Measurements from ENCODE around the gene PKNOX2.
A peak's percentile ranks its signal among the peaks of the same experiment; 100 is the strongest.

Gene PKNOX2

GRCh38 chr11:125390946-125391345, 226.4 kb downstream of the PKNOX2 start:
- DNase-seq = no peak

DNA sequence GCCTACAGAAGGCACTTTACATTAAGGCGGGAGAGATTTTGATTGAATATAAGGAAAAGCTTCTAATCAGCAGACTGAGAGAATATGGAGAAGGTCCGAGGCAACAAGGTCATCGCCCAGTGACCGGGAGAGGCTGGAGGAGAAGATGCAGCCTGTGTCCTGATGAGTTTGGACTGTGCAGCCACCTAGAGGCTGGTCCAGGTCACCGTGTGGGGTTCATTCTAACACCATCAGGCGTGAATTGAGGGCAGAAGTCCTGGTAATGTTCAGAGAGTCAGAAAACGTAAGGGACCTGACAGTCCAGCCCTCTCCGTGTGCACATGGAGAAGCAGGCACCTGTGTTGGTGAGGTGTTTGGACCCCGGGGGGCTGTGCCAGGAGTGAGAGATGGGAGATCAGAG, 228.8 kb downstream of the PKNOX2 start:
- DNase-seq = no peak

DNA sequence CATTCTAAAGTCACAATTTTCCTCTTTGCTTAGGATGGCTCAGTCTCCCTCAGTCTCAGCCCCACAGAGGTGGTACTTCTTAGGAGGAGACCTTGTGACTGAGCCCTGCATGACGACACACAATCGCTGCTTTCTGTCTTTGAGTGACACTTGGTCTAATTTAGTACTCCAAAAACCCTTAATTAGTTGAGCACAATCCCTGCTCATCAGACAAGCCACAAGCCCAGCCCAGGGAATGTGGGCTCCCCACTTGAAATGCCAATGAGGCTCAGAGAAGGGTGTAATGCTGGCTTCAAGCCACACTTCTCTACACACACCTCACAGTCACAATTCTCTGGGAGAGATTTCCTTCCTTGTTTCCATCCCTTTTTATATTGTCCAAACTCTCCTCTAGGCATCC, 229.7 kb downstream of the PKNOX2 start:
- DNase-seq = no peak

GRCh38 chr11:125397421-125397820, 232.9 kb downstream of the PKNOX2 start:
- DNase-seq = no peak

DNA sequence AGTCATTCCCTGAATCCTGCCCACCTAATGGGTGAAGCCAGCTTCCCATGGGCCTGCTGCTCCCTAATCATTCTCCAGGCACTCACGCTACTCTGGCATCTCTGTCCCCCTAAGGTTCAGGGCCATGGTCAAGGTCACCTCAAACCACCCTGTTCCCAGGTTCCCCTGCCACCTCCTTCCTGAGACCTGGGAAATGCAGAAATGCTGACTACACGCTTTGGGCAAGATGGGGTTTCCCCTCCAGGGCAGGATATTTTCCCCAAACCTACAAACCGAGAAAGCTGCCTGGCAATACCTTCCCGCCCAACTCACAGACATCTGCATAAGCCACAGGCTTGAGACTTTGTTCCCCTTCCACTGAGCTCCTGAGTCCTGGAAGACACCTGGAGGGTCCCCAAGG, 233.9 kb downstream of the PKNOX2 start:
- no peak for DNase-seq

- no peak for DNase-seq
Measured at GRCh38 chr11:125398994-125399640, 234.6 kb downstream of the PKNOX2 start.

DNA sequence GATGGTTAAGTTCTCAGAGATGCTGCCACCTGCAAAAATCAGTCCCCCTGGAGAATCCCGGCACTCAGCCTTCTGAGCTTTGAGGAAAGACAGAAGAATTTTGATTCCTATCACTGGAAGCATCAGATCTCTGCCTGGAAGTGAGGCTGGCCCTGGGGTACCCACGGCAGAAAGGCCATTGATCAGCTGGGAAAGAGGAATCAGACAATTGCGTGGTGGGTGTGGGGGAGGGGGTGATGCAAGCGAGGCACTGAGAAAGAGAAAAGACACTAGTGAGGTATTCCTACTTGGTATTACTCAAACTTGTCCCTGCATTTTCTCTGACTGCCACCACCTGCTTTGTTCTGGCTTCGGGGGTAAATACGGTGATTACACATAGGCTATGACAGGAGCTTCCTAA, 235.4 kb downstream of the PKNOX2 start:
- no peak for DNase-seq

- no peak for DNase-seq
Measured at GRCh38 chr11:125401235-125401634, 236.7 kb downstream of the PKNOX2 start.

DNA sequence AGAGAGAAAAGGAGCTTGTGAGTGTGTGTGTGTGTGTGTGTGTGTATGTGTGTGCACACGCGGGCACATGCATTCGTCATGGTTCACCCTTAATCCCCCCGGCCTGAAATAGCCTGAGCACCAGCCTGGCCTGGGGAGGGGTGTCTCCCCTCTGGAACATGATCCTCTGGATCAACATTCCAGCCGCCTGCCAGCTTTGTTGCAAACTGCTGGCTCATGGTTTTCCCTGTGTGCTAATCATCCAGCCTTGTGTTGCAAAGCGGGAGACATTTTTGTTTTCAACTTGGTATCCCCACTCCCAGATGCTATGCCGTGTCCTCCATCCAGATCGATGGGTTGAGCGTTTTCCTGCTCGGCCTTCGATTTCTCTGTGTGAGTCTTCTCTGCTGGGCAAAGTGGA, 237.2 kb downstream of the PKNOX2 start:
- no peak for DNase-seq

DNA sequence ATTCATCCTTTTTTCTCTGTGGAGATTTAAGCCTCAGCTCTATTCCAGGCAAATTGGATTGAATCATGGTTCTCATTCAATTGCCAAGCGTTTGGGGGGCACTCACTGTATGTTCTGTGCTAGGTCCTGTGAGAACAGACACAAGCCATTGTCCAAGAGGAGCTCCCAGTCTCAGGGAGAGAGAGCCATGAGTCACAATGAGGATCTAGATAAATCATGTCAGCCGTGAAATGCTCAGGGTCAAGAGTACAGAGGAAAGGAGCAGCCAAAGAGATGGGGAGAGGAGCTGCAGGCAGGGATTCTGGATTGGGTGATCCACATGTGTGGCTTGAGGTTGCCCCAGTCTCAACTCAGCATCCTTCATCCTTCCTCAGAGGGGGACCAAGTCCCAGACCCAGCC, 237.9 kb downstream of the PKNOX2 start:
- no peak for DNase-seq

DNA sequence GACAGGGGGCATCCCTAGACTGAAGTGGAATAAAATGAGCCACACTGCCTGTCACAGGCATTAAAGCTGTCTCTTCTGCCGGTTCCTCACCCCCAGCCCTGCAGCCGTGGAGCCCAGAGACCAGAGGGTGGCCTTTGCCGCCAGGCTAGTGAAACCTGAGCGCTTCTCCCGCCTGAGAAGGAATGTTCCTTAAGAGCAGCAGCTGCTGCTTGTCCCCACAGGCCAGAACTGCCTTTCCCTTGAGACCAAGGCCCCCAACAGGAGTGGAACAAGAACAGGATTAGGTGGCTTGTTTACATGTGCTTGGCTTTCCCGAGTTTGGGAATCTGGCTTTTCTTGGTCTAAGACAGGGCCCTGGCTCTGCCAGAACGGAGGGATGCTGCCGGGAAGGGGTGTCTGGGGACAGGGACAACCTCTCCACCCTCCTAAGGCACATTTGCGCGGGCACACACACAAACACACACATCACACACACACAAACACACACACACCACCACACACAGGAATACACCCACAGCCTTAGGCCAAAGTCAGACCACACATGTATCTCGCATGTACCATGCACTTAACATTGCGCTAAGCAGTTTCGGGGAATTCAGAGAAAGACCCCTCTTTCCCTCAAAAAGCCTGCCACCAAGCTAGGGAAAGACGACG, 239.7 kb downstream of the PKNOX2 start:
- no peak for DNase-seq

DNA sequence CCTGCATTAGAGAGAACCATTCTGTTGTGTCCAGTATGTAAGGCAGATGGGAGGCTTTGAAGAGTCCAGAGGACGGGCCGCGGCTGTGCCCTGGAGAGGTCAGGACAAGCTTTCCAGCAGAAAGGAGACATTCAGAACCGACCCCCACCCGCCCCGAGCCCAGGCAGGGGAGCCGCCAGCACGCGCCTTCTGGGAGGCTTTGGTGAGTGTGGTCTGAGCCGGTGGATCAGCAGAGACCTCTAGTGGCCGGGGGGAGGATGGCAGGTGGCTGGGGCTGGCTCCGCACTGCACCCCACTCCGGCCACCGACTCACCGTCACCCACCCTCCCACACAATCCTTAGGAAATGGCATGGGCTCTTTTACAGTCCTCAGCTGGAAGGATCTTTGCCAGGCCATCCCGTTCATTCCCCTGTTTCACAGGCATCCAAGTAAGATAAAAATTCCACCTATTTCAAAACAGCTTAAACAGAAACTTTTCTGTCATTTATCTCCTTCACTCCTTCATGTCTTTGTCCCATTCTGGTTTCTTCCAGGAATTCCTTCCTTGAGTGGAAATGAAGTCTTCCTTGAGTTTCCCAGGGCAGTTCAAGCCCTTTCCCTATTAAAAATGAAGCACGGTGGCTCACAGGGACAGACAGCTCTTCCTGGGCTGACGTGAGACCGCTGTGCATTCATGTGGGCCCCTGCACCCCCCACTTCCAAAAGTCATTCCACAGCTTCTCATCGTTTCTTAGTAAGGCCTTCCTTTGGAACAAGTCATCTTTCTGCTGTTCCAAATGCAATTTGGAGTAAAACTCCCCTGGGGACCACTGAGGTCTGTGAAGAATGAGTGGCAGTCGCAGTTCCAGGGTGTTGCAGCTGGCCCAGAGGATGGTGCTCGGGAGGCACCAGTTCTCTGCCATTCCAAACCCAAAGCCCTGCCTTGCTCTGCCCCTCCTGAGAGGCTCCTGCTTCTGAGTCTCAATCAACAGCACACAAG, 240.6 kb downstream of the PKNOX2 start:
- DNase-seq = peak; percentile 71

DNA sequence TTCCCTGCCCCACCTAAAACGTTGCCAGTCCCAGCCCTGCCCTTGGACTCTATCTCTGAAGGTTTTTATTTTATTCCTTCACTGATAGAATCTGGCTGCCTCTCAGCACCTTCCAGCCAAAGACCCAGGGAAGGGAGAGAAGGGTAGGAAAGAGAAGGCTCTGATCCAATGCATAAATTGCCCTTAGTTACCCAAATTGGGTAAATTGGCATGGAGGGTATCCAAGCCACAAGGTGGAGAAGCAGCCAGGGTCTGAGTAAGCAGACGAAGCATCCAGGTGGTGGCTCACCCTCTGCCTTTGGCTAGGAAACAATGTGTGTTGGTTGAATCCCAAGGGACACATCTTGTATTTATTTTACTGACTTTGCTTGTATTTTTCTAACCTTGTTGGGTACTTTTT, 242.5 kb downstream of the PKNOX2 start:
- DNase-seq = no peak

GRCh38 chr11:125408311-125408711, 243.8 kb downstream of the PKNOX2 start:
- no peak for DNase-seq

DNA sequence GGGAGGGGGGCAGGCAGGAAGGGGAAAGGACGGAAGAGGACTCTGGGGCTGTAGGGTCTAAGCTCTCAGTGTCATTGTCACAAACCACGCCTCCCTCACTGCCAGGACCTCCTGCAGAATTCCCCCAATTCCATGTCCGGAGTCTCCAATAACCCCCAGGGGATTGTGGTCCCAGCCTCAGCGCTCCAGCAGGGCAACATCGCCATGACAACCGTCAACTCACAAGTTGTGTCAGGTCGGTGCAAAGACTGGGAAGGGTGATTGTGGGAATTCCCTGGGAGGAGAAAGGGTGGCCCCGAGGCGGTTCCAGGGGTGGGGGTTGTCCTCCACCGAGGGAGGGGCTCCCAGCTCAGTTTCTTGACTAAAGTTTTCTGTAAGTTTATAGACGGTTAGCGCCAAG, 245.5 kb downstream of the PKNOX2 start:
- DNase-seq = no peak

- DNase-seq = no peak
Measured at GRCh38 chr11:125412177-125412496, 247.6 kb downstream of the PKNOX2 start.

DNA sequence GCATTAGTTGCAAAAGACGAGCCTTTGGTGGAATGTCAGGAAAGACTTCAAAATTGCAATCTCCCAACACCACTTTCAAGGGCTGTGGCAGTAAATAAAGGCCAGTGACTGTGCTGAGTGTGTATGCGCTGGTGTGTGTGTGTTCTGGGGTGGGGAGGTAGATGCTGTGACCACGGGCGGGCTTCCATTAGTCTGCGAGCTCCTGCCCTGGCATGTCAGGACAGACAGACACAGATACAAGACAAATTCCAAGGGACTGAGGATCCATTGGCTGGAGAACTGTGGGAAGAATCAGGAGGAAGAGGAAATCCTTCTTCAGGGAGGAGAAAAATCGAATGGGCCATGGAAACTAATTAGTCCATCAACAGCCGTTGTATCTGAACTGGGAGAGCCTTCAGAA, 248.0 kb downstream of the PKNOX2 start:
- DNase-seq = no peak

DNA sequence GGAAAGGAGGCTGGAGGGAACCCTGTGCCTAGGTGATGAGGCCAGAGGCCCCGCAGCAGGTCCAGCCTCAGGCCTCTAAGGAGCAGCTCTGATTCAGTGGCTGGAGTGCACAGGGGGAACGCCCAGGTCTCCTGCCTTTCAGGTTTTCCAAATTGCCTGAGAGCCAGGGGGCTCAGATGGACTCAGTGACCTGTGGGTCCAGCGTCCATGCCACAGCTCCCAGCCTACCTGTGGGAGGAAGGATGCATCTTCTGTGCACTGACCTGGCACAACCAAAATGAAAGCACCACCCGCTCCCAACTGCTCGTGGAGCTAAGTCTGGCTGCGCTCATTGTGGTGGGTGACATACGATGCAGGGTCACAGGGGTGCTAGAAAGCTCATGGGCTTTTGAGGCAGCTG, 248.7 kb downstream of the PKNOX2 start:
- DNase-seq = no peak

GRCh38 chr11:125414121-125414520, 249.6 kb downstream of the PKNOX2 start:
- DNase-seq = no peak

DNA sequence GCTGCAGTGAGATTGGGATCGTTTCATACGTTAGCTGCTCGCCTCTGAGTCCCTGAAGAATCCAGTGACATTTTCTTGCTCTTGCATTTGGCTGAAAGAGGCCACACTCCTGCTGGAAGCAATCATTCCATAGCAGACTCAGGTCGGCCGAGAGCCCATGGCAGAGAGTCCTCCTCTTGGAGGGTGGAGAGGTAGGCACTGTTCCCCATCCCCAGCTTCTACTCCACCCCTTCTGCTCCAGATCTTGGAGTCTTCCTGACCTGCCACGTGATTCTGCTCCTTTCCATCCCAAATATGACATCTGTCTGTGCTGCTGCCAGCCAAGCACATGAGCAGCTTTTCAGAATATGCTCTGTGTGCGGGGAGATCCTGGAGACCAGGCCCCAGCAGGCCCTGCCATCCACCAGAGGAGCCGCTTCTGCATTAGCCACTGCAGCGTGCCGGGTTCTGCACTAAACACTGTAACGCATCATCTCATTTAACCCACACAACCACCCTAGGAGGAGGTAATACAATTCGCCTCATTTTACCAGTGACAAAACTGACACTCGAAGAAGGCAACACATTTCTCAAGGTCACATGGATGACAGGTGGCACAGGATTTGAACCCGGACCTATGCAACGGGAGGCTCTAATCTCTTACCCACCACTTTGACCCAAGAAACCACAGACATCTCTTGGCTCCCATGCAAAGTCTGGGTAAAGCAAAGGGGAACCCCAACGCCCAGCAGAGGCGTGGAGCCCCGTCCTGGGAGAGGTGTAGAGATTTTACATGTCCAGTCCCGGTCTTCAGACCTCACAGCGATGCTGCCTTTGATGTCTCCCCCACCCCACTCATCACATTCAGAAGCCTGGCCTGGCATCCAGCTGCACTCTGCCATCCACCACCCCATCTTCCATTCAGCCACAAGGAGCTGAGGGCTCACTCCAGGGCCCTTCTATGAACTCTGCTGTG, 252.7 kb downstream of the PKNOX2 start:
- DNase-seq = no peak

DNA sequence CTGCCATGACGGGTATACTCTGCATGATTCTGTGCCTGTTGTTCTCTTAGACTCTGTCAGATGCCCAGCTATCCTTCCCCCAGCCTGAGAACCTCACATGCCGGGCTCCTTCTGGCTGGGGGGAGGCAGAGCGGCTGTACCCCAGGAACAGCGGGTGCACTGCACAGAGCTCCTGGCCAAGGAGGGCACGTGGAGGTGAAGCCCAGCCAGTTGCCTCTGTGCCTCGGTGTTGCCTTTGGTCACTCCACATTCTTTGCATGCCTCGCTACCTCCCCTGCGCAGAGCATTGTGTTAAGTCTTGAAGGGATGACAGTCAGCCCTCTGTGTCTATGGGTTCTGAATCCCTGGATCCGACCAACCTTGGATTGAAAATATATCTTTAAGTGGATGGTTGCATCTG, 253.8 kb downstream of the PKNOX2 start:
- no peak for DNase-seq

DNA sequence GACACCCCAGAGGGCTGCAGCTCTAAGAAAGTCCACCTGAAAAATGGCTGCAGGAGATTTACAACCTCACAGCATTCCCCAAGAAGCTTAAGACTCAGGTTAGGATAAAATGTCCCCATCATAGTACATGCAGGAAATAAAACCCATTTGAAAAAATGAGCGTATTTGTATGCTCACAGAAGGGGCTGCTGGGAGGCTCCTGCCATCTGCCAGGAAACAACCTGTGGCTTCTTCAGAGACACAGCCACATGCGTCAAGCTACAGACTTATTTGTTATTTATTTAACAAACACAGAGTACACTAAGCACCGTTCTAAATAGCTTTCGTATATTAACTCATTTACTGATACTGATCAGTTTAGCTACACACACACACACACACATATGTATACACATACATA, 258.1 kb downstream of the PKNOX2 start:
- no peak for DNase-seq
